Neural cell (in vitro differentiated cells): ENCODE measurements around the gene NFU1. TPM values are rescaled to one million over a fixed set of nuclear protein-coding genes. Genes with fewer than 3 reads are reported as not detected.
"Not testable (repeated sequence)": the region's sequence is repeated elsewhere in the genome, so short reads cannot be mapped to it uniquely, and the experiment has no call there.

Experiments used
- H2AFZ ChIP-seq: fragments of 200-600, 300-800 bp; sonication (generic), shearing (Covaris generic); 2 replicates; pipeline ENCODE4 v1.6.0; 2014; ENCODE audit warnings: low read depth, mild to moderate bottlenecking, antibody characterized with exemption, low read length, moderate library complexity
- H3F3A ChIP-seq: fragments of 200-600 bp; shearing (Covaris generic); 2 replicates; pipeline ENCODE4 v1.6.1; 2016; ENCODE audit warnings: mild to moderate bottlenecking, moderate library complexity, mixed read lengths, antibody characterized with exemption, low read length; ENCODE audit not compliant: insufficient read depth, poor library complexity, severe bottlenecking
- H3K27ac ChIP-seq: fragments of 200-600, 300-800 bp; sonication (generic), shearing (Covaris generic); 2 replicates; pipeline ENCODE4 v1.5.1; 2014; ENCODE audit warnings: mild to moderate bottlenecking, low read length, moderate library complexity
- H3K27me3 ChIP-seq: fragments of 300-800, 200-600 bp; sonication (generic), shearing (Covaris generic); 2 replicates; pipeline ENCODE4 v1.6.0; 2014; ENCODE audit warnings: mild to moderate bottlenecking, low read depth, low read length, moderate library complexity; ENCODE audit not compliant: insufficient read depth
- H3K36me3 ChIP-seq: fragments of 300-800, 200-600 bp; sonication (generic), shearing (Covaris generic); 2 replicates; pipeline ENCODE4 v1.5.1; 2014; ENCODE audit warnings: mild to moderate bottlenecking, antibody characterized with exemption, low read length, moderate library complexity; ENCODE audit not compliant: insufficient read depth
- H3K4me2 ChIP-seq: fragments of 300-800, 200-600 bp; sonication (generic), shearing (Covaris generic); 2 replicates; pipeline ENCODE4 v1.6.0; 2014; ENCODE audit warnings: mild to moderate bottlenecking, low read length
- H3K4me3 ChIP-seq: fragments of 300-800, 200-600 bp; sonication (generic), shearing (Covaris generic); 2 replicates; pipeline ENCODE4 v1.5.1; 2014; ENCODE audit warnings: mild to moderate bottlenecking, low read length, moderate library complexity
- H3K79me2 ChIP-seq: fragments of 200-600 bp; shearing (Covaris generic); replicated peaks from 2 replicates; pipeline ENCODE4 v1.6.0; 2014; ENCODE audit warnings: mild to moderate bottlenecking, low read length, moderate library complexity; ENCODE audit not compliant: insufficient read depth
- H3K9ac ChIP-seq: fragments of 300-800, 200-600 bp; sonication (generic), shearing (Covaris generic); 2 replicates; pipeline ENCODE4 v1.6.1; 2016; ENCODE audit warnings: mild to moderate bottlenecking, low read length, mixed read lengths
- H3K9me2 ChIP-seq: fragments of 200-600 bp; shearing (Covaris generic); 2 replicates; pipeline ENCODE4 v1.6.1; 2016; ENCODE audit warnings: mild to moderate bottlenecking, low read length, mixed read lengths; ENCODE audit not compliant: insufficient read depth
- H3K9me3 ChIP-seq: fragments of 200-600, 300-800 bp; sonication (generic), shearing (Covaris generic); 2 replicates; pipeline ENCODE4 v1.6.1; 2016; ENCODE audit warnings: mild to moderate bottlenecking, mixed run types, low read length, moderate library complexity, mixed read lengths
- H4K20me1 ChIP-seq: fragments of 200-600 bp; shearing (Covaris generic); 2 replicates; pipeline ENCODE4 v1.6.1; 2016; ENCODE audit warnings: mild to moderate bottlenecking, mixed run types; ENCODE audit not compliant: insufficient read depth
- EP300 ChIP-seq: fragments of 450-650 bp; conservative IDR thresholded peaks from 2 replicates; pipeline ENCODE4 v1.6.1; 2014; ENCODE audit warnings: antibody characterized with exemption, mild to moderate bottlenecking, moderate library complexity; ENCODE audit not compliant: poor library complexity, severe bottlenecking
- EZH2 ChIP-seq: fragments of 200-600, 300-800 bp; shearing (Covaris generic), sonication (generic); IDR thresholded peaks from 2 replicates; pipeline ENCODE4 v1.6.1; 2014; ENCODE audit warnings: antibody characterized with exemption, low read length, borderline replicate concordance, mild to moderate bottlenecking; ENCODE audit not compliant: insufficient read depth, poor library complexity, severe bottlenecking
- MXI1 ChIP-seq: fragments of 450-650 bp; conservative IDR thresholded peaks from 2 replicates; pipeline ENCODE4 v1.6.1; 2014; ENCODE audit warnings: antibody characterized with exemption, mild to moderate bottlenecking; ENCODE audit not compliant: poor library complexity, severe bottlenecking
- POLR2AphosphoS5 ChIP-seq: IDR thresholded peaks from 2 replicates; pipeline ENCODE4 v1.6.1; 2012
- RAD21 ChIP-seq: fragments of 450-650 bp; conservative IDR thresholded peaks from 2 replicates; pipeline ENCODE4 v1.6.1; 2014; ENCODE audit warnings: antibody characterized with exemption, mild to moderate bottlenecking, moderate library complexity
- SMC3 ChIP-seq: fragments of 450-650 bp; conservative IDR thresholded peaks from 2 replicates; pipeline ENCODE4 v1.6.1; 2014; ENCODE audit warnings: antibody characterized with exemption, mild to moderate bottlenecking, moderate library complexity; ENCODE audit not compliant: poor library complexity
- TAF1 ChIP-seq: IDR thresholded peaks from 2 replicates; pipeline ENCODE4 v1.6.1; 2012; ENCODE audit warnings: low read depth
- polyA plus RNA-seq: library from polyadenylated mRNA; depleted of rRNA; stranded (reverse); fragments of >200 nt; gene quantifications from 2 replicates; pipeline ENCODE4 v1.2.3, GENCODE V29; 2014
- TF ChIP-seq, protein P1 (sequence below): fragments of 450-650 bp; IDR thresholded peaks from 2 replicates; pipeline ENCODE4 v1.5.1; 2014; ENCODE audit warnings: antibody characterized with exemption, mild to moderate bottlenecking, moderate library complexity; ENCODE audit not compliant: poor library complexity, severe bottlenecking
- TF ChIP-seq, protein P2 (sequence below): IDR thresholded peaks from 2 replicates; pipeline ENCODE4 v1.6.1; 2012; ENCODE audit warnings: borderline replicate concordance

Gene NFU1
- polyA plus RNA-seq, 1 donor from 2014 or later = 116 TPM

DNA sequence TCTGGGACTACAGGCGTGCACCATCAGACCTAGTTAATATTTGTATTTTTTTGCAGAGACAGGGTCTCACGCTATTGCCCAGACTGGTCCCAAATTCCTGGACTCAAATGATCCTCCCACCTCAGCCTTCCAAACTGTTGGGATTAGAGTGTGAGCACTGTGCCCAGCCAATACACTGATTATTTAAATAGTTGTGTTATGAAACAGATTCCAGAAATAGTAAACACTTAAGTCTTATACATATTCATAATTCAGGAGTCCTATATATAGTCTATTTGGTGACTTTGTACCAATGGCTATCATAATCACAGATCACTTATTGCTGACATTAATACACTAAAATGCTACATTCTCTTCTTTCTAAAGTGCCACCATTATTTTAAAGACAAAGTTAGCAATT is 12.8 kb downstream of the NFU1 start:
- Histone ChIP-seq H3K27ac (no peak overlapping the region), H3K4me3 (no peak overlapping the region), H3K79me2 (no peaks in the 10 kb centered on the region), H2AFZ (no peak overlapping the region), H3K9me3 (no peaks in the 10 kb centered on the region), H4K20me1 (no peaks in the 10 kb centered on the region), H3K9me2 (no peaks in the 10 kb centered on the region), H3K36me3 (no peaks in the 10 kb centered on the region), H3K27me3 (no peaks in the 10 kb centered on the region), H3K9ac (no peak overlapping the region), H3K4me2 (no peak overlapping the region), H3F3A (no peaks in the 10 kb centered on the region)
- no peak for TF ChIP-seq TAF1
- no peak for TF ChIP-seq POLR2AphosphoS5
- TF ChIP-seq SMC3 = no peak
- TF ChIP-seq, protein P1, sequence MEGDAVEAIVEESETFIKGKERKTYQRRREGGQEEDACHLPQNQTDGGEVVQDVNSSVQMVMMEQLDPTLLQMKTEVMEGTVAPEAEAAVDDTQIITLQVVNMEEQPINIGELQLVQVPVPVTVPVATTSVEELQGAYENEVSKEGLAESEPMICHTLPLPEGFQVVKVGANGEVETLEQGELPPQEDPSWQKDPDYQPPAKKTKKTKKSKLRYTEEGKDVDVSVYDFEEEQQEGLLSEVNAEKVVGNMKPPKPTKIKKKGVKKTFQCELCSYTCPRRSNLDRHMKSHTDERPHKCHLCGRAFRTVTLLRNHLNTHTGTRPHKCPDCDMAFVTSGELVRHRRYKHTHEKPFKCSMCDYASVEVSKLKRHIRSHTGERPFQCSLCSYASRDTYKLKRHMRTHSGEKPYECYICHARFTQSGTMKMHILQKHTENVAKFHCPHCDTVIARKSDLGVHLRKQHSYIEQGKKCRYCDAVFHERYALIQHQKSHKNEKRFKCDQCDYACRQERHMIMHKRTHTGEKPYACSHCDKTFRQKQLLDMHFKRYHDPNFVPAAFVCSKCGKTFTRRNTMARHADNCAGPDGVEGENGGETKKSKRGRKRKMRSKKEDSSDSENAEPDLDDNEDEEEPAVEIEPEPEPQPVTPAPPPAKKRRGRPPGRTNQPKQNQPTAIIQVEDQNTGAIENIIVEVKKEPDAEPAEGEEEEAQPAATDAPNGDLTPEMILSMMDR = no peak
- no peak for TF ChIP-seq EZH2
- TF ChIP-seq MXI1 = no peak
- no peak for TF ChIP-seq EP300
- TF ChIP-seq, protein P2, sequence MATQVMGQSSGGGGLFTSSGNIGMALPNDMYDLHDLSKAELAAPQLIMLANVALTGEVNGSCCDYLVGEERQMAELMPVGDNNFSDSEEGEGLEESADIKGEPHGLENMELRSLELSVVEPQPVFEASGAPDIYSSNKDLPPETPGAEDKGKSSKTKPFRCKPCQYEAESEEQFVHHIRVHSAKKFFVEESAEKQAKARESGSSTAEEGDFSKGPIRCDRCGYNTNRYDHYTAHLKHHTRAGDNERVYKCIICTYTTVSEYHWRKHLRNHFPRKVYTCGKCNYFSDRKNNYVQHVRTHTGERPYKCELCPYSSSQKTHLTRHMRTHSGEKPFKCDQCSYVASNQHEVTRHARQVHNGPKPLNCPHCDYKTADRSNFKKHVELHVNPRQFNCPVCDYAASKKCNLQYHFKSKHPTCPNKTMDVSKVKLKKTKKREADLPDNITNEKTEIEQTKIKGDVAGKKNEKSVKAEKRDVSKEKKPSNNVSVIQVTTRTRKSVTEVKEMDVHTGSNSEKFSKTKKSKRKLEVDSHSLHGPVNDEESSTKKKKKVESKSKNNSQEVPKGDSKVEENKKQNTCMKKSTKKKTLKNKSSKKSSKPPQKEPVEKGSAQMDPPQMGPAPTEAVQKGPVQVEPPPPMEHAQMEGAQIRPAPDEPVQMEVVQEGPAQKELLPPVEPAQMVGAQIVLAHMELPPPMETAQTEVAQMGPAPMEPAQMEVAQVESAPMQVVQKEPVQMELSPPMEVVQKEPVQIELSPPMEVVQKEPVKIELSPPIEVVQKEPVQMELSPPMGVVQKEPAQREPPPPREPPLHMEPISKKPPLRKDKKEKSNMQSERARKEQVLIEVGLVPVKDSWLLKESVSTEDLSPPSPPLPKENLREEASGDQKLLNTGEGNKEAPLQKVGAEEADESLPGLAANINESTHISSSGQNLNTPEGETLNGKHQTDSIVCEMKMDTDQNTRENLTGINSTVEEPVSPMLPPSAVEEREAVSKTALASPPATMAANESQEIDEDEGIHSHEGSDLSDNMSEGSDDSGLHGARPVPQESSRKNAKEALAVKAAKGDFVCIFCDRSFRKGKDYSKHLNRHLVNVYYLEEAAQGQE = no peak
- TF ChIP-seq RAD21 = no peak

DNA sequence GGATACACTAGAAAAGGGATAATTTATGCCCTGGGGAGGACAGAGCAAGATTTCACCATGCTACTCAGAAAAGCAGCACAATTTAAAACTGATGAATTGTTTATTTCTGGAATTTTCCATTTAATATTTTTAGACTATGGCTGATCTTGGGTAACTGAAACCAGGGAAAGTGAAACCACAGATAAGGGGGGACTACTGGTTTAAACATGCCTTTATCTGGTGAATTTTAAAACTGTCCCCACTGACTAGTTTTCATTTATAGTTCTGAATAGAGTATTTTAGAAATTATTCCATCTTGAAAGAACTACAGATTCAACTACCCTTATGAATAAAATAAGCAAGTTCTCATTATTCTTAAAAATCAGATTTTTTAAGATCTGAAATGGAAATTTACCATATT is 15.0 kb downstream of the NFU1 start:
- Histone ChIP-seq H4K20me1 (no peaks in the 10 kb centered on the region), H3K9me2 (no peaks in the 10 kb centered on the region), H3K36me3 (no peaks in the 10 kb centered on the region), H3K4me3 (no peak overlapping the region), H3K27ac (no peak overlapping the region), H3F3A (no peaks in the 10 kb centered on the region), H3K9ac (no peak overlapping the region), H3K9me3 (no peaks in the 10 kb centered on the region), H3K79me2 (no peaks in the 10 kb centered on the region), H3K4me2 (no peak overlapping the region), H3K27me3 (no peaks in the 10 kb centered on the region), H2AFZ (no peak overlapping the region)
- no peak for TF ChIP-seq POLR2AphosphoS5
- no peak for TF ChIP-seq TAF1
- TF ChIP-seq, protein P2 = no peak
- TF ChIP-seq EP300 = no peak
- TF ChIP-seq MXI1 = no peak
- TF ChIP-seq, protein P1 = no peak
- no peak for TF ChIP-seq SMC3
- no peak for TF ChIP-seq EZH2
- no peak for TF ChIP-seq RAD21

DNA sequence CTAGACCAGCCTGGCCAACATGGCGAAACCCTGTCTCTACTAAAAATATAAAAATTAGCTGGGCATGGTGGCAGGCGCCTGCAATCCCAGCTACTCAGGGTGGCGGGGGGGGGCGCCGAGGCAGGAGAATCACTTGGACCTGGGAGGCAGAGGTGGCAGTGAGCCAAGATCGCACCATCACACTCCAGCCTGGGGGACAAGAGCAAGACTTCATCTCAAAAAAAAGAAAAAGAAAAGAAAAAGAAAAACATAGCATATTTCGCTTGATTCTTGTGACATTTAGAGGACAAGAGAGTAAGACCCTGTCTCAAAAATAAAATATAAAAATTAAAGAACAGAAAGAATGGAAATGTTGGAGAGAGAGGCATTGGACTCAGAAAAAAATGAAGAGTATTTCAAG is 18.1 kb downstream of the NFU1 start:
- not testable (repeated sequence) for H3K27me3 ChIP-seq, H3F3A ChIP-seq, H3K36me3 ChIP-seq, H3K4me2 ChIP-seq, H3K4me3 ChIP-seq, H2AFZ ChIP-seq, H3K79me2 ChIP-seq, H3K9ac ChIP-seq, H3K27ac ChIP-seq, H3K9me3 ChIP-seq, H4K20me1 ChIP-seq, H3K9me2 ChIP-seq
